Gastrocnemius medialis (tissue), 4 donors: ENCODE data around the gene PLPP7. TPM values are rescaled to one million over a fixed set of nuclear protein-coding genes. Genes with fewer than 3 reads are reported as not detected.

Experiments used
- ATAC-seq, 2 donors: fragments of 150-250 bp; one replicate each; pipeline ENCODE4 v1.9.1; 2016
- DNase-seq, 2 donors: peaks; one replicate each; pipeline ENCODE4 v3.0.0-alpha.2; 2019
- H3K27ac ChIP-seq, 4 donors: fragments of 200-600 bp; sonication (generic); 1 replicate in 1 of 4; 2 replicates in 3 of 4; pipeline ENCODE4 v1.5.1; 2016 to 2018; ENCODE audit warnings: mild to moderate bottlenecking in 2 of 4, moderate library complexity in 1 of 4
- H3K27me3 ChIP-seq, 3 donors: fragments of 200-600 bp; sonication (generic) in 2 of 3; 1 replicate in 1 of 3; 2 replicates in 2 of 3; pipeline versions ENCODE4 v1.5.1 to v1.6.0; 2016 to 2019; ENCODE audit warnings: mild to moderate bottlenecking in 1 of 3, moderate library complexity in 1 of 3
- H3K36me3 ChIP-seq, 2 donors: fragments of 200-600 bp; sonication (generic) in 1 of 2; one replicate each; pipeline ENCODE4 v1.5.1; 2017 to 2018
- H3K4me1 ChIP-seq, 2 donors: fragments of 200-600 bp; sonication (generic) in 1 of 2; one replicate each; pipeline ENCODE4 v1.5.1; 2016 to 2017; ENCODE audit warnings: mild to moderate bottlenecking in 2 of 2
- H3K4me3 ChIP-seq, 4 donors: fragments of 200-600 bp; sonication (generic) in 3 of 4; 1 replicate in 1 of 4; 2 replicates in 3 of 4; pipeline ENCODE4 v1.5.1; 2016 to 2019; ENCODE audit warnings: mild to moderate bottlenecking in 2 of 4
- H3K9me3 ChIP-seq, 3 donors: fragments of 200-600 bp; sonication (generic) in 2 of 3; 1 replicate in 1 of 3; 2 replicates in 2 of 3; pipeline ENCODE4 v1.5.1; 2016 to 2019
- CTCF ChIP-seq, 5 experiments: fragments of 450-650 bp in 3 of 5; fragments of 200-600 bp in 2 of 5; sonication (generic) in 2 of 5; IDR thresholded peaks in 4 of 5; conservative IDR thresholded peaks in 1 of 5; 1 replicate in 4 of 5; 2 replicates in 1 of 5; pipeline ENCODE4 v1.5.1; 2016 to 2019; ENCODE audit warnings: antibody characterized with exemption in 5 of 5, mild to moderate bottlenecking in 3 of 5, moderate library complexity in 3 of 5
- POLR2A ChIP-seq, 2 donors: fragments of 450-650 bp; IDR thresholded peaks; one replicate each; pipeline ENCODE4 v1.6.1; 2017; ENCODE audit warnings: antibody characterized with exemption in 2 of 2, mild to moderate bottlenecking in 2 of 2, moderate library complexity in 2 of 2
- in situ Hi-C, 4 donors: fragments of 200-750 bp; cut with MboI; loops; one replicate each; pipeline versions ENCODE4 v1.15.0 to v1.8.0; 2017; ENCODE audit warnings: low sequenced_read_pairs in 4 of 4
- intact Hi-C: fragments of 100-400 bp; cut with DNase I; formaldehyde crosslinking; loops from one replicate; pipeline ENCODE4 v1.15.1; 2023; ENCODE audit warnings: low total_unique reads
- total RNA-seq, 4 donors: library from RNA; depleted of rRNA; stranded (reverse); fragments of >200 nt; gene quantifications; one replicate each; pipeline versions ENCODE4 v1.1.0 to v1.2.3, GENCODE V29; 2016

The PLPP7 gene
- total RNA-seq, 4 donors from 2014 or later = 110 to 395 (median 184) TPM

- Histone ChIP-seq H3K4me3 (no peak overlapping the region), H3K4me1 (peaks cover 17 to 27% of the 10 kb centered on the region in 2 donors), H3K9me3 (no peaks in the 10 kb centered on the region), H3K27me3 (no peaks in the 10 kb centered on the region), H3K36me3 (no peaks in the 10 kb centered on the region), H3K27ac (peak overlapping the region; percentile 26 to 80 (median 50))
- peak in 1 of 2 donors; percentile 53 for DNase-seq
- in situ Hi-C loops (no loop called here), intact Hi-C loops (no loop called here)
- no peak for TF ChIP-seq POLR2A (IDR thresholded peaks at IDR 0.05)
- no peak for TF ChIP-seq CTCF (IDR thresholded peaks at IDR 0.05 in 4 of 5, conservative IDR thresholded peaks at IDR 0.05 in 1 of 5)
- no peak for ATAC-seq
Observed at GRCh38 chr9:131312822-131313770, 23.6 kb downstream of the PLPP7 start.

GRCh38 chr9:131318231-131319085 is 28.9 kb downstream of the PLPP7 start:
- H3K36me3 ChIP-seq = no peaks in the 10 kb centered on the region
- ATAC-seq = no peak
- TF ChIP-seq POLR2A (IDR thresholded peaks at IDR 0.05) (no peak), CTCF (IDR thresholded peaks at IDR 0.05 in 4 of 5, conservative IDR thresholded peaks at IDR 0.05 in 1 of 5) (no peak)
- in situ Hi-C loops = no loop called here
- no peaks in the 10 kb centered on the region for H3K27me3 ChIP-seq
- intact Hi-C loops = no loop called here
- H3K4me3 ChIP-seq = no peak overlapping the region
- peak overlapping the region in 2 of 4 donors; percentile 9 to 30 for H3K27ac ChIP-seq
- H3K9me3 ChIP-seq = no peaks in the 10 kb centered on the region
- peak in 1 of 2 donors; percentile 19 for DNase-seq
- peaks cover 0 to 9% of the 10 kb centered on the region in 2 donors for H3K4me1 ChIP-seq

GRCh38 chr9:131319486-131319885 is 30.0 kb downstream of the PLPP7 start:
- peak overlapping the region; percentile 14 to 64 (median 53) for H3K27ac ChIP-seq
- in situ Hi-C loops = no loop called here
- no peaks in the 10 kb centered on the region for H3K9me3 ChIP-seq
- intact Hi-C loops = no loop called here
- H3K4me1 ChIP-seq = peaks cover 0 to 9% of the 10 kb centered on the region in 2 donors
- DNase-seq (peak in 1 of 2 donors; percentile 59), ATAC-seq (peak; percentile 6 to 46)
- TF ChIP-seq POLR2A (IDR thresholded peaks at IDR 0.05) (no peak), CTCF (IDR thresholded peaks at IDR 0.05 in 4 of 5, conservative IDR thresholded peaks at IDR 0.05 in 1 of 5) (no peak)
- no peak overlapping the region for H3K4me3 ChIP-seq
- H3K27me3 ChIP-seq = no peaks in the 10 kb centered on the region
- no peaks in the 10 kb centered on the region for H3K36me3 ChIP-seq

- Histone ChIP-seq H3K4me3 (no peak overlapping the region), H3K27me3 (no peaks in the 10 kb centered on the region), H3K27ac (peak overlapping the region; percentile 45 to 64 (median 54)), H3K36me3 (no peaks in the 10 kb centered on the region), H3K4me1 (peaks cover 0 to 9% of the 10 kb centered on the region in 2 donors), H3K9me3 (no peaks in the 10 kb centered on the region)
- TF ChIP-seq CTCF (IDR thresholded peaks at IDR 0.05 in 4 of 5, conservative IDR thresholded peaks at IDR 0.05 in 1 of 5) (no peak), POLR2A (IDR thresholded peaks at IDR 0.05) (no peak)
- intact Hi-C loops = no loop called here
- DNase-seq (peak; percentile 65 to 78), ATAC-seq (peak; percentile 34 to 61)
- in situ Hi-C loops = no loop called here
Observed at GRCh38 chr9:131320031-131320685, 30.6 kb downstream of the PLPP7 start.
